ENCODE measurements around the gene ZNF780A. TPM values are rescaled to one million over a fixed set of nuclear protein-coding genes. Genes with fewer than 3 reads are reported as not detected.

Gene ZNF780A
- 13.4 and 15.3 TPM in 2 replicates for total RNA-seq

GRCh38 chr19:40090241-40091204 is at the start of gene ZNF780A:
TSS of gene ZNF780A (minus strand) at chr19:40090943. CDS start at chr19:40084753, 6,190 bp downstream.

DNA sequence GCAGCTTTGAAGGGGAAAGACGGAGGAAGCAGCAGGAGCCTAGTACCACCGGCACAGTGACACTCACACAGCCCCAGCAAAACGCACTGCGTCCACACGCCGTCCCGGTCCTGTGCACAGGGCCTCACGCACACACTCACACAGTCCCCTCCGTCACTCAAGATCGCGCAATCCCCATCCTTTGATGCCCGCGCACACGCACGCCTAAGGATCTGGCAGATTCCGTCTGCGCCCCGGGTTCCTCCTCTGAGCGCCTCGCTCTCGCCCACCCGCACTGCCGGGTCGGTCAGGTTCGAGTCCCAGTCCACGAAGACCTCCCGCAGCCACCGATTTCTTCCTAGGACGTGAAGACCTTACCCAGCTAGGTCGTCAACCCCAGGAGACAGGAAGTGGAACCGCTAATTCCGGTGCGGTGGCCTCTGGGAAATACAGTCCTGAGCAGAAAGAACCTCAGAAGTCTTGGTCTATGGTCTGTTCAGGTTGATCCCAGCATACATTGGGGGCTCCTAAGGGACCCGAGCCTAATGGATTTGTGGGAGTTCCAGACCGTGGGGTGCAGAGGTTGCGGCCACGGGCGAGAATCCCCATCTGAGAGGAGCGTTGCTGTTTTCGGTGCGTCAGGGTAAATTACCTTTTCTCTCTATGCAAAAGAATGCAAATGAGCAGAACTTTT is 34.8 kb downstream of the ZNF780A start, which contains the start of gene ZNF780B:
ZNF780B (minus strand) TSS at position 400 of the 673 bp plus-strand sequence. CDS start 5,899 bp downstream, outside the sequence.

Other genes with a start within 250 kb of the ZNF780A start
- 157 and 234 TPM in 2 replicates for gene FBL, start 244.6 kb downstream of the ZNF780A start, total RNA-seq
- 0.14 and 0.65 TPM in 2 replicates for gene FCGBP, start 156.3 kb downstream of the ZNF780A start, total RNA-seq
- gene PSMC4, start 119.8 kb downstream of the ZNF780A start, total RNA-seq = 90.0 and 92.2 TPM in 2 replicates
- 6.0 and 11.2 TPM in 2 replicates for gene ZNF546, start 93.9 kb downstream of the ZNF780A start, total RNA-seq
- gene ZNF780B, start 34.7 kb downstream of the ZNF780A start, total RNA-seq = 13.7 and 15.4 TPM in 2 replicates
- 5.0 and 7.6 TPM in 2 replicates for gene MAP3K10, start 100.5 kb upstream of the ZNF780A start, total RNA-seq
- gene TTC9B, start 127.4 kb upstream of the ZNF780A start, total RNA-seq = not detected in 2 replicates
- gene CCNP, start 135.7 kb upstream of the ZNF780A start, total RNA-seq = 0.14 and 0.28 TPM in 2 replicates
- 63.0 and 79.1 TPM in 2 replicates for gene AKT2, start 194.4 kb upstream of the ZNF780A start, total RNA-seq

Data from smooth muscle cell of bladder (primary cell).